Liver (tissue), 3 donors: Measurements from ENCODE around the gene NHS.

Experiments
- ATF3 ChIP-seq: IDR thresholded peaks from 2 replicates; pipeline ENCODE4 v1.6.1; 2016; ENCODE audit warnings: antibody characterized with exemption
- CTCF ChIP-seq: fragments of 150-350 bp; IDR thresholded peaks from 2 replicates; pipeline ENCODE4 v1.5.1; 2017; ENCODE audit warnings: improper control_type of control experiment, low read depth, low read length; ENCODE audit not compliant: missing input control
- EGR1 ChIP-seq, 2 donors: IDR thresholded peaks; 2 replicates each; pipeline ENCODE4 v1.6.1; 2016 to 2018; ENCODE audit warnings: antibody characterized with exemption in 2 of 2, low read depth in 2 of 2
- GABPA ChIP-seq, 2 donors: IDR thresholded peaks in 1 of 2; conservative IDR thresholded peaks in 1 of 2; 2 replicates each; pipeline ENCODE4 v1.6.1; 2016; ENCODE audit warnings: antibody characterized with exemption in 2 of 2, mild to moderate bottlenecking in 1 of 2, moderate library complexity in 1 of 2
- HNF4G ChIP-seq: IDR thresholded peaks from 2 replicates; pipeline ENCODE4 v1.6.1; 2016; ENCODE audit warnings: antibody characterized with exemption
- JUND ChIP-seq, 2 donors: IDR thresholded peaks; 2 replicates each; pipeline ENCODE4 v1.6.1; 2016; ENCODE audit warnings: antibody characterized with exemption in 2 of 2
- MAX ChIP-seq: IDR thresholded peaks from 2 replicates; pipeline ENCODE4 v1.6.1; 2016; ENCODE audit warnings: antibody characterized with exemption
- REST ChIP-seq: IDR thresholded peaks from 2 replicates; pipeline ENCODE4 v1.6.1; 2016; ENCODE audit warnings: antibody characterized with exemption, mild to moderate bottlenecking
- RXRA ChIP-seq, 2 donors: IDR thresholded peaks; 2 replicates each; pipeline ENCODE4 v1.6.1; 2017 to 2018; ENCODE audit warnings: antibody characterized with exemption in 2 of 2, mild to moderate bottlenecking in 1 of 2
- SP1 ChIP-seq: IDR thresholded peaks from 2 replicates; pipeline ENCODE4 v1.6.1; 2018; ENCODE audit warnings: antibody characterized with exemption, mild to moderate bottlenecking
- YY1 ChIP-seq: IDR thresholded peaks from 2 replicates; pipeline ENCODE4 v1.6.1; 2016; ENCODE audit warnings: antibody characterized with exemption, mild to moderate bottlenecking
- ZBTB33 ChIP-seq: IDR thresholded peaks from 2 replicates; pipeline ENCODE4 v1.6.1; 2016; ENCODE audit warnings: antibody characterized with exemption
- donor health status: healthy.
- donor health status: healthy.

GRCh38 chrX:17544821-17545220 lies 169.8 kb downstream of the NHS start:
- TF ChIP-seq MAX (no peak), CTCF (no peak), ZBTB33 (no peak), REST (no peak), GABPA (IDR thresholded peaks at IDR 0.05 in 1 of 2, conservative IDR thresholded peaks at IDR 0.05 in 1 of 2) (no peak), HNF4G (no peak), EGR1 (IDR thresholded peaks at IDR 0.05; ENCODE audit: low read depth in 2 of 2) (no peak), SP1 (no peak), JUND (IDR thresholded peaks at IDR 0.05) (no peak), YY1 (no peak), ATF3 (no peak), RXRA (IDR thresholded peaks at IDR 0.05) (no peak)
